Immature natural killer cell (primary cell): ENCODE data around the gene OR4D2. TPM values are rescaled to one million over a fixed set of nuclear protein-coding genes. Genes with fewer than 3 reads are reported as not detected.

ENCODE experiments used
- DNase-seq, 3 donors: peaks; one replicate each; pipeline ENCODE4 v3.0.0; 2022; ENCODE audit warnings: mixed read lengths in 1 of 3
- H3K27ac Mint-ChIP-seq, 6 donors: one replicate each; pipeline ENCODE4 v1.8.0; 2020; ENCODE audit warnings: mixed read lengths in 6 of 6, mild to moderate bottlenecking in 5 of 6, inconsistent platforms in 4 of 6, moderate library complexity in 3 of 6
- H3K27me3 Mint-ChIP-seq, 3 donors: one replicate each; pipeline ENCODE4 v1.8.0; 2020 to 2021; ENCODE audit warnings: low read depth in 3 of 3, mild to moderate bottlenecking in 3 of 3, mixed read lengths in 3 of 3, moderate library complexity in 3 of 3, inconsistent platforms in 1 of 3
- H3K36me3 Mint-ChIP-seq, 3 donors: one replicate each; pipeline ENCODE4 v1.8.0; 2020; ENCODE audit warnings: mixed read lengths in 3 of 3, inconsistent platforms in 2 of 3, mild to moderate bottlenecking in 2 of 3
- H3K4me1 Mint-ChIP-seq, 2 donors: one replicate each; pipeline ENCODE4 v1.8.0; 2020; ENCODE audit warnings: inconsistent platforms in 2 of 2, mild to moderate bottlenecking in 2 of 2, mixed read lengths in 2 of 2, moderate library complexity in 1 of 2
- H3K4me3 Mint-ChIP-seq, 5 donors: one replicate each; pipeline ENCODE4 v1.8.0; 2020; ENCODE audit warnings: mild to moderate bottlenecking in 5 of 5, mixed read lengths in 5 of 5, inconsistent platforms in 3 of 5, moderate library complexity in 3 of 5
- H3K9me3 Mint-ChIP-seq, 6 donors: one replicate each; pipeline ENCODE4 v1.8.0; 2020; ENCODE audit warnings: mild to moderate bottlenecking in 6 of 6, mixed read lengths in 6 of 6, inconsistent platforms in 4 of 6, moderate library complexity in 3 of 6
- polyA plus RNA-seq, 3 donors: library from polyadenylated mRNA; unstranded; fragments of 300-500 nt; fragmentation: Illumina TruSeq; gene quantifications; one replicate each; pipeline ENCODE4 v1.2.3, GENCODE V29; 2021

OR4D2 gene
- polyA plus RNA-seq, 3 donors from 2014 or later = 0.11 TPM; not detected in 2

- DNase-seq = no peak
- Mint-ChIP-seq H3K27ac (no peak overlapping the region), H3K9me3 (no peaks in the 10 kb centered on the region), H3K36me3 (no peaks in the 10 kb centered on the region), H3K4me3 (no peak overlapping the region), H3K27me3 (peaks cover 2 to 9% (median 4%) of the 10 kb centered on the region in 3 donors), H3K4me1 (peaks cover 0 to 3% of the 10 kb centered on the region in 2 donors)
Observed at GRCh38 chr17:58184308-58184985, 17.7 kb downstream of the OR4D2 start.

GRCh38 chr17:58184986-58185761 is 18.4 kb downstream of the OR4D2 start:
- H3K27me3 Mint-ChIP-seq = peaks cover 2 to 9% (median 4%) of the 10 kb centered on the region in 3 donors
- no peak for DNase-seq
- no peak overlapping the region for H3K4me3 Mint-ChIP-seq
- no peak overlapping the region for H3K27ac Mint-ChIP-seq
- H3K36me3 Mint-ChIP-seq = no peaks in the 10 kb centered on the region
- H3K4me1 Mint-ChIP-seq = peaks cover 0 to 3% of the 10 kb centered on the region in 2 donors
- H3K9me3 Mint-ChIP-seq = no peaks in the 10 kb centered on the region

DNA sequence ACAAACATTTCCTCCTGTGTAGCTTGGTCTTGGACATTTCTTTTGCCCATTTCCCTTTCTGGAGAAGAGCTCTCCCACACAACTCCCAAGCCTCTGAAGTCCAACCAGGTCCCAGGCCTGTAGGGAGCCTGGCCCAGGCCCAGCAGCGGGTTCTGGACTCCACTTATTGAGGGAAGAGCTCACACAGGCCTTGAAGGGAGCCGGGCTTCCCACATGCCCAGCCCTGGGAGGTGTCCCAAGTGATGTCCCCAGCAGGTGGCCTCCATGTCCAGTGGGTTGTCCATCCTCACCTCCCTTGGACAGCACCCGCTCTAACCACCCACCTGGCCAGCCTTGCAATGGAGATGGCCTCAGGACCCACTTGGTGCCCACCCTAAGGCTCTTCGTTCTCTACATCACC is 19.8 kb downstream of the OR4D2 start:
- Mint-ChIP-seq H3K9me3 (no peaks in the 10 kb centered on the region), H3K27me3 (peaks cover 0 to 9% (median 4%) of the 10 kb centered on the region in 3 donors), H3K4me1 (peaks cover 0 to 3% of the 10 kb centered on the region in 2 donors), H3K27ac (no peak overlapping the region), H3K36me3 (no peaks in the 10 kb centered on the region), H3K4me3 (no peak overlapping the region)
- DNase-seq = no peak

DNA sequence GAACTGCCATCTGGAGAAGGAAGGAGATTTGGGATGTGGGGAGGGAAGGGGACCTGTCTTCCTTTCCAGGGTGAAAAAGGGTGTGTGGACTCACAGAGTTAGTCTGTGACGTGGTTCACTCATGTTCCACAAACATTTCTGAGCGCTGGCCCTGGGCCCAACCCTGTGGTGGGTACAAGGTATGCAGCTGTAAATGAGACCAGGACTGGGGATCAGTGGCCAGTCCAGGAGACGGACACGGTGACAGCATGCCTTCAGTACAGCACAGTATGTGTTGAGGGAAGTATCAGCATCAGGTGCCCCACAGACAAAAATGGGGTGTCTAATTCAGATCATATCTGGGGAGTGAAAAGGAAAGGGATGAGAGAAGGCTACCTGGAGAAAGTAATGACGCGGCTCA is 20.3 kb downstream of the OR4D2 start:
- H3K36me3 Mint-ChIP-seq = no peaks in the 10 kb centered on the region
- H3K4me1 Mint-ChIP-seq = peaks cover 0 to 3% of the 10 kb centered on the region in 2 donors
- no peaks in the 10 kb centered on the region for H3K9me3 Mint-ChIP-seq
- H3K27ac Mint-ChIP-seq = peak overlapping the region in 1 of 6 donors; percentile 55
- no peak overlapping the region for H3K4me3 Mint-ChIP-seq
- no peak for DNase-seq
- peaks cover 0 to 9% (median 4%) of the 10 kb centered on the region in 3 donors for H3K27me3 Mint-ChIP-seq

DNA sequence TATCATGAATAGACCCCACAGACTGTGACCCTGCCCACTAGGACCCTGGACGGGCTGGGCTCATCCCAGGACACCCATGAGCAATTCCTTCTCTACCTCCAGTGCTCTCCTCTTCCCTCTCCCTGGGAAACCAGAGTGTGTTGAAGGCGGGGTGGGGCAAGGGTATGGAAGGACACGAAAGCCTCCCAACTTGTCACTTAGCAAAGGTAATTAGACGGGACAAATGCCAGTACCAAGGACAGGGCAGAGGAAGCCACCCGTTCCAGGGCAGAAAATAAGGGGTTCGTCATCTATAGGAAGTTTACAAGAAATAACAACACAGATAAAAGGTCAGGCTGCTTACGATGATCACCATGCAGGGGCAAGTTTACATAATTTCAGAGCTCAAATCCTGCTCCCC is 20.9 kb downstream of the OR4D2 start:
- H3K27me3 Mint-ChIP-seq = peaks cover 0 to 9% (median 6%) of the 10 kb centered on the region in 3 donors
- no peak overlapping the region for H3K4me3 Mint-ChIP-seq
- peaks cover 0 to 3% of the 10 kb centered on the region in 2 donors for H3K4me1 Mint-ChIP-seq
- no peak for DNase-seq
- no peaks in the 10 kb centered on the region for H3K36me3 Mint-ChIP-seq
- no peak overlapping the region for H3K27ac Mint-ChIP-seq
- H3K9me3 Mint-ChIP-seq = no peaks in the 10 kb centered on the region

DNA sequence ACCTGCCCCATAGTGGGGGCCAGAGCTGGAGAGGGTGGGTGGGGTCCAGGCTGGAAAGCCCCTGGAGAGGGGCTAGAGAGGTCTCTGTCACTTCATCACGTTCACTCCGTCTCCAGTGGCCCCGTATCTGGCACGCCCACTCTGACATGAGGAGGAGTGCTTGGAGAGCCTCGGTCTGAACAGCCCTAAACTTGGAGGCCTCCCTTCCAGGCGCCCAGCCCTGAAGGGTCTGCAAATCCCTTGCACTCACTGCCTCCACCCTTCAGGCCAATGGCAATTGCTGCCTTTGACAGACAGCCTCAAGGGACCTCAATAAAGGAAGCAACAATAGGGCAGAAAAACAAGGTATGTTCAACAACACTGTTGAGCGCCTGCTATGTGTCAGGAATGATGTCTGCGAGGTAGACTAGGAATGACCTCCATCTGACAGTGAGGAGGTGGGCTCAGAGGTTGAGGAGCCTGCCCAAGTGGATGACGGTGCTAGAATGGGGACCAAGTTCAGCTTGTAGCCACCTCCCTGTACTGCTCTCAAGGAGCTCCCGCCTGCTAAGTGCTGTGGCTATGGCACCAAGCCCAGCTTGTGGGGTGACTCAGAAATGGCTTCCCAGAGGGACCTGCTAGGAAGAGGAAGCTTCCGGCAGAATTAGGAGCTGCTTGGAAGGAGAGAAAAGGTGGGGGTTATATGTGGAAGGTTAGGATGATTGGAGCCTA is 22.8 kb downstream of the OR4D2 start:
- peak overlapping the region in 1 of 6 donors; percentile 49 for H3K27ac Mint-ChIP-seq
- no peak overlapping the region for H3K4me3 Mint-ChIP-seq
- H3K36me3 Mint-ChIP-seq = no peaks in the 10 kb centered on the region
- H3K27me3 Mint-ChIP-seq = peaks cover 0 to 6% (median 6%) of the 10 kb centered on the region in 3 donors
- peaks cover 0 to 3% of the 10 kb centered on the region in 2 donors for H3K4me1 Mint-ChIP-seq
- no peak for DNase-seq
- H3K9me3 Mint-ChIP-seq = no peaks in the 10 kb centered on the region

- Mint-ChIP-seq H3K9me3 (no peaks in the 10 kb centered on the region), H3K4me1 (no peaks in the 10 kb centered on the region), H3K4me3 (no peak overlapping the region), H3K36me3 (no peaks in the 10 kb centered on the region), H3K27me3 (peaks cover 0 to 9% (median 6%) of the 10 kb centered on the region in 3 donors), H3K27ac (no peak overlapping the region)
- no peak for DNase-seq
Observed at GRCh38 chr17:58191241-58191896, 24.6 kb downstream of the OR4D2 start.

- no peaks in the 10 kb centered on the region for H3K9me3 Mint-ChIP-seq
- no peaks in the 10 kb centered on the region for H3K36me3 Mint-ChIP-seq
- no peak within 1 kb of the TSS for H3K27ac Mint-ChIP-seq
- H3K27me3 Mint-ChIP-seq = peaks cover 0 to 11% (median 6%) of the 10 kb centered on the region in 3 donors
- no peak within 1 kb of the TSS for H3K4me3 Mint-ChIP-seq
- no peak for DNase-seq
- H3K4me1 Mint-ChIP-seq = no peaks in the 10 kb centered on the region
Observed at GRCh38 chr17:58192612-58193011, 25.8 kb downstream of the OR4D2 start, which contains the start of gene EPX. TSS of gene EPX (plus strand) at chr17:58192726. CDS start at chr17:58192847, 121 bp downstream.

DNA sequence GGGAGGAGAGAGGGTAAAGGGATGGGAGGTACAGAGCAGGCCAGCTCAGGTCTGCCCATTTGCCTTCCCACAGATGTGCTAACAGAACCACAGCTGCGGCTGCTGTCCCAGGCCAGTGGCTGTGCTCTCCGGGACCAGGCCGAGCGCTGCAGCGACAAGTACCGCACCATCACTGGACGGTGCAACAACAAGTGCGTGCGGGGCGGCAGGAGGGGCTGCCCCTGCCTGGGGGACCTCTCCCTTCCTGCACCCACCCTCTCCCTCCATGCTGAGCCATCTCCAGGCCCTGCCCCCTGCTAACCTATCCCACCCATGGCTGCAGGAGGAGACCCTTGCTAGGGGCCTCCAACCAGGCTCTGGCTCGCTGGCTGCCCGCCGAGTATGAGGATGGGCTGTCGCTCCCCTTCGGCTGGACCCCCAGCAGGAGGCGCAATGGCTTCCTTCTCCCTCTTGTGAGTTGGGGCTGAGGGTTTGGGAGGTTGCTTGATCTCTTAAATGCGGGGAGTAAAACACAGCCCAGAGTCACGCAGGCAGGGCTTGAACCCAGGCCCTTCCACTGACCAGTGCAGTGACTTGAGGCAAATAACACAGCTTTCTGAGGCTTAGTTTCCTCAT is 27.0 kb downstream of the OR4D2 start:
- peaks cover 3 to 8% (median 4%) of the 10 kb centered on the region in 3 donors for H3K27me3 Mint-ChIP-seq

DNA sequence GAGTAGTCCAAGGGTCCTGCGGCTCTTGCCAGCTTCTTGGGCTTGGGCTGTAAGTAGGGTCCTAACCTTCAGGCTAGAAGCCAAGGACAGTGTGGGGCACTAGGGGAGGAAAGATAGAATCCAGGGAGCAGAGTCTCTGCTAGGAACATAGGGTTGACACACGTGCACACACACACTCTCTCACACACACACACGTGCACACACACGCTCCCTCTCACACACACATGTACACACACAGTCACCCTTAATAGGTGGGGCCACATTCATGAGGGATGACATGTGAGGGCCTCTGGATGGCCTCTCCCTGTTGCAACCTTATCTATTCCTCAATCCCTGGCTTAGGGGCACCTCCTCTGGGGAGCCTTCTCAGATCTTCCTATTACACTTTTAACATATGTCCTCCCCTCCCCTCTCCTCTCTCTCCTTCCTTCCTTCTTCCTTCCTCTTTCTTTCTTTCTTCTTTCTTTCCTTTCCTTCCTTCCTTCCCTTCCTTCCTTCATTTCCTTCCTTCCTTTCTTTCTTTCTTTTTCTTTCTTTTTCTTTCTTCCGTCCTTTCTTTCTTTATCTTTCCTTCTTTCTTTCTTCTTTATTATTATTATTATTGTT is 28.8 kb downstream of the OR4D2 start:
- Mint-ChIP-seq H3K4me3 (no peak overlapping the region), H3K36me3 (no peaks in the 10 kb centered on the region), H3K27me3 (peaks cover 3 to 10% (median 4%) of the 10 kb centered on the region in 3 donors), H3K4me1 (peaks cover 0 to 1% of the 10 kb centered on the region in 2 donors), H3K27ac (no peak overlapping the region), H3K9me3 (no peaks in the 10 kb centered on the region)
- DNase-seq = no peak

More for the DNA sequence above, 27.0 kb downstream of the OR4D2 start:
- no peaks in the 10 kb centered on the region for H3K4me1 Mint-ChIP-seq
- DNase-seq = no peak
- no peaks in the 10 kb centered on the region for H3K9me3 Mint-ChIP-seq
- no peak overlapping the region for H3K27ac Mint-ChIP-seq
- no peak overlapping the region for H3K4me3 Mint-ChIP-seq
- no peaks in the 10 kb centered on the region for H3K36me3 Mint-ChIP-seq

GRCh38 chr17:58196610-58197009 is 29.8 kb downstream of the OR4D2 start:
- Mint-ChIP-seq H3K27ac (no peak overlapping the region), H3K4me1 (peaks cover 0 to 1% of the 10 kb centered on the region in 2 donors), H3K27me3 (peaks cover 3 to 10% (median 4%) of the 10 kb centered on the region in 3 donors), H3K36me3 (no peaks in the 10 kb centered on the region), H3K4me3 (no peak overlapping the region), H3K9me3 (no peaks in the 10 kb centered on the region)
- no peak for DNase-seq

GRCh38 chr17:58200024-58200633 is 33.3 kb downstream of the OR4D2 start:
- DNase-seq = peak; percentile 34 to 44 (median 35)

More at GRCh38 chr17:58200024-58200633, 33.3 kb downstream of the OR4D2 start:
- Mint-ChIP-seq H3K36me3 (peaks cover 0 to under 1% (median 0%) of the 10 kb centered on the region in 3 donors), H3K4me3 (no peak overlapping the region), H3K4me1 (peaks cover 0 to 1% of the 10 kb centered on the region in 2 donors), H3K27ac (no peak overlapping the region), H3K27me3 (peaks cover 3 to 8% (median 6%) of the 10 kb centered on the region in 3 donors), H3K9me3 (no peaks in the 10 kb centered on the region)
